Measurements from ENCODE around the gene LILRB5. TPM values are rescaled to one million over a fixed set of nuclear protein-coding genes. Genes with fewer than 3 reads are reported as not detected.
A peak's percentile ranks its signal among the peaks of the same experiment; 100 is the strongest.

Gene LILRB5
- total RNA-seq = 10 to 100 TPM in 3 of 4 donors, 1 to 10 TPM in 1; 8.3 to 49.5 (median 17.0) TPM

GRCh38 chr19:54257116-54257480 lies at the start of gene LILRB5:
TSS of gene LILRB5 (minus strand) at chr19:54257273. CDS start at chr19:54257193, 80 bp downstream.
- Histone ChIP-seq H3K4me3 (peak within 1 kb of the TSS in 1 of 4 donors; percentile 34), H3K4me1 (no peaks in the 10 kb centered on the region), H3K36me3 (no peaks in the 10 kb centered on the region), H3K9me3 (no peaks in the 10 kb centered on the region), H3K27ac (no peak within 1 kb of the TSS), H3K27me3 (peaks cover 0 to 32% of the 10 kb centered on the region in 2 donors)
- peak in 1 of 2 donors; percentile 20 for TF ChIP-seq EP300 (IDR thresholded peaks at IDR 0.05)
- no peak for TF ChIP-seq CTCF (IDR thresholded peaks at IDR 0.05)
- WGBS, 2 donors = 57 to 62% methylated on average over 8 of the region's 9 CpGs
- no peak for DNase-seq (ENCODE audit: low spot score in 2 of 2)

- H3K27ac ChIP-seq = no peak overlapping the region
- H3K36me3 ChIP-seq = no peaks in the 10 kb centered on the region
- H3K4me1 ChIP-seq = no peaks in the 10 kb centered on the region
- no peak for DNase-seq (ENCODE audit: low spot score in 2 of 2)
- no peak overlapping the region for H3K4me3 ChIP-seq
- TF ChIP-seq CTCF (IDR thresholded peaks at IDR 0.05) = no peak
- no peak for TF ChIP-seq EP300 (IDR thresholded peaks at IDR 0.05)
- no peak for TF ChIP-seq POLR2A (IDR thresholded peaks at IDR 0.05)
- no peaks in the 10 kb centered on the region for H3K27me3 ChIP-seq
- no peaks in the 10 kb centered on the region for H3K9me3 ChIP-seq
- 75 to 86% methylated on average over 1 of the region's 1 CpG for WGBS, 2 donors
These were observed 48.1 kb upstream of the LILRB5 start for GRCh38 chr19:54305141-54305540.

- WGBS, 2 donors = 67 to 71% methylated on average over 4 of the region's 4 CpGs
- no peak for TF ChIP-seq POLR2A (IDR thresholded peaks at IDR 0.05)
- TF ChIP-seq EP300 (IDR thresholded peaks at IDR 0.05) = peak in 1 of 2 donors; percentile 38
- no peak overlapping the region for H3K4me3 ChIP-seq
- no peaks in the 10 kb centered on the region for H3K4me1 ChIP-seq
- no peaks in the 10 kb centered on the region for H3K9me3 ChIP-seq
- no peaks in the 10 kb centered on the region for H3K36me3 ChIP-seq
- H3K27me3 ChIP-seq = no peaks in the 10 kb centered on the region
- H3K27ac ChIP-seq = no peak overlapping the region
- DNase-seq (ENCODE audit: low spot score in 2 of 2) = no peak
These were observed 45.2 kb upstream of the LILRB5 start for GRCh38 chr19:54302257-54302656.

- WGBS, 2 donors = 83 to 89% methylated on average over 5 of the region's 5 CpGs
- Histone ChIP-seq H3K36me3 (no peaks in the 10 kb centered on the region), H3K4me1 (no peaks in the 10 kb centered on the region), H3K4me3 (no peak overlapping the region), H3K27me3 (no peaks in the 10 kb centered on the region), H3K27ac (no peak overlapping the region), H3K9me3 (peaks cover 0 to 1% (median 0%) of the 10 kb centered on the region in 4 donors)
- TF ChIP-seq CTCF (IDR thresholded peaks at IDR 0.05) = no peak
- TF ChIP-seq POLR2A (IDR thresholded peaks at IDR 0.05) = no peak
- no peak for TF ChIP-seq EP300 (IDR thresholded peaks at IDR 0.05)
- DNase-seq (ENCODE audit: low spot score in 2 of 2) = no peak
These were observed 42.4 kb upstream of the LILRB5 start for GRCh38 chr19:54299515-54299914.

GRCh38 chr19:54299126-54299498 lies 42.0 kb upstream of the LILRB5 start:
- H3K36me3 ChIP-seq = no peaks in the 10 kb centered on the region
- H3K27me3 ChIP-seq = no peaks in the 10 kb centered on the region
- no peak overlapping the region for H3K4me3 ChIP-seq
- TF ChIP-seq POLR2A (IDR thresholded peaks at IDR 0.05) (no peak), CTCF (IDR thresholded peaks at IDR 0.05) (no peak), EP300 (IDR thresholded peaks at IDR 0.05) (no peak)
- no peak for DNase-seq (ENCODE audit: low spot score in 2 of 2)
- H3K4me1 ChIP-seq = no peaks in the 10 kb centered on the region
- H3K27ac ChIP-seq = no peak overlapping the region
- WGBS, 2 donors = 65 to 68% methylated on average over 7 of the region's 7 CpGs
- peaks cover 0 to 5% (median 0%) of the 10 kb centered on the region in 4 donors for H3K9me3 ChIP-seq
